HG02642 (cell line): ENCODE measurements around the gene CIRBP.

Experiments used
- ATAC-seq: cut with Tn5 transposase; IDR thresholded peaks from one replicate; pipeline ENCODE4 v1.9.1; 2021; ENCODE audit warnings: mild to moderate bottlenecking; ENCODE audit not compliant: unreplicated experiment, poor library complexity

Gene CIRBP

GRCh38 chr19:1253514-1254080 is 15.5 kb upstream of the CIRBP start:
- no peak for ATAC-seq

- ATAC-seq, result no peak
These were observed 15.0 kb upstream of the CIRBP start for GRCh38 chr19:1254081-1254527.

- ATAC-seq, result no peak
These were observed 14.5 kb upstream of the CIRBP start for GRCh38 chr19:1254530-1255185.

GRCh38 chr19:1255186-1256161 is 13.7 kb upstream of the CIRBP start:
- ATAC-seq, result no peak

GRCh38 chr19:1256646-1257474 is 12.3 kb upstream of the CIRBP start:
- ATAC-seq, result no peak

- no peak for ATAC-seq
These were observed 11.5 kb upstream of the CIRBP start for GRCh38 chr19:1257475-1258162.

GRCh38 chr19:1258163-1258492 is 11.0 kb upstream of the CIRBP start:
- no peak for ATAC-seq

- no peak for ATAC-seq
These were observed 10.4 kb upstream of the CIRBP start for GRCh38 chr19:1258707-1259205.

GRCh38 chr19:1259206-1259875 is 9.8 kb upstream of the CIRBP start:
- peak; percentile 25 for ATAC-seq

GRCh38 chr19:1259876-1260748 is 9.0 kb upstream of the CIRBP start:
- peak; percentile 4 for ATAC-seq

GRCh38 chr19:1260749-1261537 is 8.2 kb upstream of the CIRBP start:
- peak; percentile 66 for ATAC-seq

- ATAC-seq, result no peak
These were observed 7.7 kb upstream of the CIRBP start for GRCh38 chr19:1261538-1261797.

- ATAC-seq, result no peak
These were observed 7.1 kb upstream of the CIRBP start for GRCh38 chr19:1261798-1262622.

GRCh38 chr19:1262623-1263123 is 6.5 kb upstream of the CIRBP start:
- ATAC-seq, result no peak

- no peak for ATAC-seq
These were observed 5.9 kb upstream of the CIRBP start for GRCh38 chr19:1263188-1263587.

GRCh38 chr19:1264801-1265614 is 4.1 kb upstream of the CIRBP start:
- no peak for ATAC-seq
